Hematopoietic multipotent progenitor cell treated with erythropoietin and hydrocortisone succinate and interleukin-3 and kit ligand, for 15 days (in vitro differentiated cells): ENCODE measurements around the gene AOPEP.

Experiments used
- DNase-seq: peaks from one replicate; pipeline ENCODE4 v3.0.0-alpha.2; 2015; ENCODE audit warnings: low spot score

The AOPEP gene

DNA sequence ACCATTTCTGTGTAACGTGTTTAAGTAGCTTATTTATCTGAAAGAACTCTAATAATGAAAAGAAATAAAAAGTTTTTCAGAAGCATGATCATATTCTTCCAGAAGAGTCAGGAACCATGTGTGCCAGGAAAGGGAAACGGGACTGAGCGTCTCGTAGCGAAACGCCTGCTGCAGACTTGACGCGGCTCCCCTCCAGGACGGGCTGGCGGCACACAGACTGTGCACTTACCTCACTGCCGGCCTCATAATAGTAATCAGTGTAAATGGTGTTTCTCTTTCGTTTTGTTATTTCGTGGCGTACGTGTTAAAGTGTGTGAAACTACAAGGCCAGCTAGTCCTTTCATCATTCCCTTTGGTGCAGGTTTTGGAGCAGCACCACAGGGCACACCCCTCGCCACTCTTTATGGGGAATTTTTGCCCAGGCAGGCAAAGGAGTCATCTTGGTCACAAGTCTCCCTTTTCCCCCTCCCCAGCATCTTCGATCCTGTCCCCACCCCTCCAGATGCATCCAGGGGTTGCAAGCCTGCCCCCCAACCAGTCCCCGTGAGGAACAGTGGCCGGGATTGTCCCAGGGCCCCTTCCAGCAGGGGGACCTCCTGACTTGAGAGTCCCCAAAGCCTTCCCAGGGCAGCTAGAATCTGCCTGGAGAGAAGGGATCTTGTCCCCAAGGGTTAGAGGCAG is 357.9 kb downstream of the AOPEP start:
- no peak for DNase-seq

DNA sequence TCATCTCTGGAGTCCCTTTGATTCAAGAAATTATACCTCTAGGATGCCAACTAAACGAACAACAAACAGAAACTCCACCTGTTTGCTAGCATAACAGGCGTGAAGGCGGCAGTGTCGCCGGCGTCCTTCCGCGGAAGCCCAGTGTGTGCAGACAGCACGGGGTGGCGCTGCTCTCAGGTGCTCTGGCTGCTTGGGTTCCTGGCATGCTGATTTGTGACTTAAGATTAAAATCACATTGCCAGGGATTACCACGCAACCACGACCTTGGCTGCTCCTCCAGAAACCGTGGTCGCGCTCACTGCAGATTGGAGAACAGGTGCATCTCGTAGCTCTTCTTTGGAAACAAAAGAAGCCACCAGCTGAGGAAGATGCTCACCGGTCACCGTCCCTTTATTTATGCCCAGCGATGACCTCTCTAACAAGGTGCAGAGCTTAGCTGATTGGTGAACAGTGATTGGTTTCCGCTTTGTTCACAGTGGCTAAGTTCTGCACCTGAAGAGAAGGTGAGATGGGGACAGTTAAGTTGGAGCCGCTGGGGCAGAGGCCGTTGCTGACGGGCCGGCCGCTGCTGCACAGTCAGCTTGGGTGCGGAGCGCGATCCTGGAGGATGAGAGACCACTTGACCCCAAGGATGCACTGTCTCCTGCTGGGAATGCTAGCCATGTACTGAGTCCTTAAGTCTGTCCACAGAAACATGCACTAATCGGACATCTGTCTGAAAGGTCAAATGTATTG is 358.7 kb downstream of the AOPEP start:
- DNase-seq = no peak

DNA sequence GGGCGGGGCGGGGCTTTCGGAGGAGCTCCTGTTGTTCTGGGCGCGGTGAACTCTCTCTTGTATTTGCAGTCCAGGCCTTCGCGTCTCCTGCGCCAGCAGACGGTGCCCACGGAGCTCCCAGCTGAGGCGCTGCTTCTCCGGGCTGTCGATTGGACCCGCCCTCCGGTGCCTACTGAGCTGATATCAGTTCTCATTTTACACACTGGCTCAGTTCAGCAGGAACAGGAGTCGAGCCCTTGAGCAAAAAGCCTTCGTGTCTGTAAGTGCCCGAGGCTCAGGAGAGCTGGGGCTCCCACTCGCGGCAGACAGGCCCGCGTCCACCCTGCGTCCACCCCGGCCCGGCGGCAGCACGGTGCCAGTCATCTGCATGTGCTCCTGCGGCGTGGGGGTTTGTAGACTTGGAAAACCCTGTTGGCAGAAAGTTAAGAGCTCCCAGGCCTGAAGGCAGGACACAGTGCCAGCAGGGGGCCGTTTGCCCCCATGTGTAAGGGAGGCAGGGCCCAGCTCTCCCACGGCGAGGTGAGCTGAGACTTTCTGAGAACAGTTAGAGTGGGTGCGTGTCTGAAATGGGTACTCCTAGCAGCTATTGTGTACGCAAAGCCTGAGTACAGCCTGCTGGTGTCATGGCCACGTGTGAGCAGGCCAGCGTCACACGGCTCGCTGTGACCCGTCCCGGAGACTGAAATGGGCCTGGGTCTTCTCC is 359.5 kb downstream of the AOPEP start:
- no peak for DNase-seq

DNA sequence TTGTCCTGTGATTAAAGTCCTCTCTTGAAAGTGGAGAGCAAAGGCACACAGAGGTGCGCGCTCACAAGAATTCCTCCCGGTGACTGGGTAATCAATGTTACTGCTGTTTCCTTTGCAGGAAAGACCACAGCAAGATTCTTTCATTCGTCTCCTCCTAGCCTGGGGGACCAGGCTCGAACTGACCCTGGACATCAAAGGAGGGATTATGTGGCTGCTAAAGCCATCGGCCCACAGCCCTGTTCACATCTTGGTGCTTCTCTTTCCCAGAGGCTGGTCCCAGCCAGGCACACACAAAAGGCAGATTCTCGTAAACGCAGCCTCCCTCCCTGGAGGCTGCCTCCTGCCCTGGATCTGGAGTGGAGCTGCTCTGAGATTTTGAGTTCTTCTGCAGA is 360.1 kb downstream of the AOPEP start:
- DNase-seq = no peak

DNA sequence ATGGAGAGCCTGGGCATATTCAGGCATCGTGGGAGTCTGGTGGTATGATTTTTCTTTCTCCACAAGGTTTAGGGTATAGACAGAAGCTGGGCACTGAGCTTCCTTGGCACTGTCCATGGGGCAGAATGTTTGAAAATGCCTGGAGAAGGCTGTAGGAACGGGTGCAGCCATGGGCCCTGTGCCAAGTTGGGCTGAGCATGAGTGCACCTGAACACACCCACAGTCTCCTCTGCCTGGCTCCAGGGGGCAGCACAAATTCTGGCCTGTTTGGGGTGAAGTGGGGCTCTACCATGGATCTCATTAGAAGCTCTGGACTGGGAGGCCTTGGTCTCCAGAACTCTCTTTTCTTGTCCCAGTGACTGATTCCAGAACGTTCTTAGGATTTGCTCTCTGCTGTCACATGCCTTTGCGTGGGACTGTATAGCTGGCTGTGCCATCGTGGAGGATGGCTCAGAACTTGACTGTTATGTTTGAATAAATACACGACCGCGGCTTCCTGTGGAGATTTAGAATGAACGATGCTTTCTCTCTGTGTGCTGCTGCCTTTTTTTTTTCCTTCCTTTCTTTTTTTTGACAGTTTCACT is 361.3 kb downstream of the AOPEP start:
- no peak for DNase-seq

GRCh38 chr9:95088421-95089161 is 362.1 kb downstream of the AOPEP start:
- DNase-seq = no peak

DNA sequence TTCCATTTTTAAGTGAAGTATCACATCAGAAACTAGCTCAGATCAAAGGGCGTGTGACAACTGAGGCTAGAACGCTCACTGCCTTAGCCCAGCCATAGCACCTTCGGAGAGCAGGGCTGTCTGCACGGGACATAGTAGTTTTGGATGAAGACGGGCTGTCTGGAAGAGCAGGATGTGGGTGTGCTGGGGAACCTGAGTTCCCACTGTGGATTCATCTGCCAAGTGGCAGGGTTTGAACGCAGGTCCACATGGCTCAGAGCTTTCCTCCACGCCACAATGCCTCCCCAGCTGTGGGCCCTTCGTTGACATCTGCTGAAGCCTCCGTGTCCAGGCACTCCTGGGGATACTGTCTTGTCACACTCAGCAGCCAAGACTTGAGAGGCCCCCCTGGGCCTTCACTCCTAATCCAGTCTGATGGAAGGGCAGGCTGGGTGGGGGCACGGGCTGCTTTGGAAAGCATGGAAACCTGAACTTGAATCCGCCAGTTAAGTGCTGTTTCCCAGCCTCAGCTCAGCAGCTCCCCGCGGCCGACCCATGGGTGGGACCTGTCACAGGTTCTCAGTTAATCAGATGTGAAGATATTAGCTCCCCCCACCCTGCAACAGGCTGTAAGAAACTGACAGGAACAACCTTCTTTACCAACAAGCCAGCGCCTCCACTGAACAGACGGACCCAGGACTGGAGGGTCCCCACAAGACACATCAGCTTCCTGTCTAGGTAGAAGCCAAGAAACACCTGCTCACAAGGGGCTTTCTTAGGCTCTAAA is 362.9 kb downstream of the AOPEP start:
- no peak for DNase-seq

GRCh38 chr9:95090023-95090791 is 363.7 kb downstream of the AOPEP start:
- DNase-seq = no peak

GRCh38 chr9:95090871-95091577 is 364.5 kb downstream of the AOPEP start:
- DNase-seq = no peak

- DNase-seq = no peak
Measured at GRCh38 chr9:95091601-95092261, 365.2 kb downstream of the AOPEP start.

- no peak for DNase-seq
Measured at GRCh38 chr9:95092262-95093072, 366.0 kb downstream of the AOPEP start.

DNA sequence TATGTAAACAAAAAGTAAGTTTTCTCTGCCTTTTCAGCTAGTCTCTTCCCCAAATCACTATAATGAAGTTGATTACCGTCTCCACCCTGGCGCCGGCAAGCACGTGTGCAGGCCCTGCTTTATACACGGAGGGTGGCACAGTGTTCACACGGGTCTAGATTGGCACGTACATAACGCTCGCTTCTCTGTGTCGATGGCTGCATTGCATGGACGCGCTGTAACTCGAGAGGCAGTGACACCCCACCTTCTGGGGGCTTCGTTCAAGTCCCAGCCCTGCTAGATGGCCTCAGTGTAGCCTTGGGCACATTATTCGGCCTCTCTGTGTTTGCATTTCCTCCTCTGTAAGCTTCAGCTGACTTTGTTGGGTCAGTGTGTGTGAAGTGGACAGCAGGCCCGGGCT is 367.1 kb downstream of the AOPEP start:
- no peak for DNase-seq

DNA sequence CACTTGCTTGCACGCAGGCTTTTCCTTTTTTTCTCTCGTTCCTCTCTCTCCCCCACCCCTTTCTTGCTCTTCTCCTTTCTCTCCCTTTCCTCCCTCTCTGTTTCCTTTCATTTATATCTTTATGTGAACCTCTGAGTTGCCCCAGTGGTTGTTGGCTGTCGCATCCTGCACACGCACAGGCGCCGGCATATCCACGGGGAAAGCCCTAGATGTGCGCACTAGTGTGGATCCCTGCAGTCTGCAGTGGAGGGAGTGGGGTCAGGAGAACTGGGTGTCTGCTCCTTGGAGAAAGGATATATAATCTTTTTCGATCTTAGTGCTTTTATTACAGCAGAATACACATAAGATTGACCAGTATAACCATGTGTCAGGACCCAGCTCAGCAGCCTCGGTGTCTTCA is 367.5 kb downstream of the AOPEP start:
- no peak for DNase-seq

DNA sequence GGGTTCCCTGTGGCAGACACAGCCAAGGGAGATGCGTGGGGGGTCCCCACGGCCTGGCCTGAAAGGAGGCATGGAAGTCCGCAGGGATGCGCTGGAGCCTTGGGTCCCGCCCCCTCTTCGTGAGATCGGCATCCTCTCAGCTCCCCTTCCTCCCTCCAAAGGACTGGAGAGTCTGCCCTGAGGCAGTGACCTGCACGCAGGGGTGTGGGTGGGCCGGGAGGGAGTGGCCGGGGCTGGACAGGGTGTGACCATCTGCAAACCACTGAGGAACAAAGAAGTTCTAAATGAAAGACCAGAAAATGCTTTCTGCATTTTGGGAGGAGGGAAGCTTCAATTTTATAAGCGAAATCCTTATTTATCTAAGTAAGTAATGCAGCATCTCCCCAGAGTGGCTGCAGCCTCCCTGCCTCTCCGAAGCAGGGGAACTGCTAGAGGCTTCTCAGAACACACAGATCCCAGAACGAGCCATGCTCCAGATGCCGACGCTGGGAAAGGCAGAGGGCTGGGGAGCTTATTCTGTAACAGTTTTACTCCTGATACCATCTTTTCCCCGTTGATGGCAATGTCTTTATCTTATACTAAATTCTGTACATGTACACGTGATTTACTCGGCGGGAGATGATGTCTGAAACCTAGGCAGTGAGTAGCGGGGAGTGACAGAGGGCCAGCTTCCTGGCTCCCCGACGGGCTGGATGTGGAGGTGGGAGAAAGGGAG is 369.3 kb downstream of the AOPEP start:
- no peak for DNase-seq

- no peak for DNase-seq
Measured at GRCh38 chr9:95096381-95096780, 369.9 kb downstream of the AOPEP start.

- no peak for DNase-seq
Measured at GRCh38 chr9:95096807-95097206, 370.3 kb downstream of the AOPEP start.

DNA sequence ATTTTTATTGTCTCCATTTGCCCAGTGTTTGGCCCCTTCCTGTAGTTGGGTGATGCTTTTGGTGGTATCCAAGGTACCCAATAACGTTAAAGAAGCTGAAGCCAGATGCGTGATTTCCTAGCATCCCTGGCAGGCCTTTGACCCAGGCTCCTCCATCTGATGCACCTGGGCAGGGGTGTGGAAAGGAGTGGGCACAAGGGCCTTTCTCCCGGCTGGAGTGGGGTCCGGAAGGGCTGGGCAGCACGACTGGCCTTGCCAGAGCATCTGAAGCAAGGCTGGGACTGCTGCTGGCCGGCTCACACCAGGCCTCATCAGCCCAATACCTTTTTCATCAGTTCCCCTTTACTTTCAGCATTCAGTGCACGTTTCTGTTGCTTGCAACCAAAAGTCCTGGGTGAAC is 370.8 kb downstream of the AOPEP start:
- DNase-seq = no peak

DNA sequence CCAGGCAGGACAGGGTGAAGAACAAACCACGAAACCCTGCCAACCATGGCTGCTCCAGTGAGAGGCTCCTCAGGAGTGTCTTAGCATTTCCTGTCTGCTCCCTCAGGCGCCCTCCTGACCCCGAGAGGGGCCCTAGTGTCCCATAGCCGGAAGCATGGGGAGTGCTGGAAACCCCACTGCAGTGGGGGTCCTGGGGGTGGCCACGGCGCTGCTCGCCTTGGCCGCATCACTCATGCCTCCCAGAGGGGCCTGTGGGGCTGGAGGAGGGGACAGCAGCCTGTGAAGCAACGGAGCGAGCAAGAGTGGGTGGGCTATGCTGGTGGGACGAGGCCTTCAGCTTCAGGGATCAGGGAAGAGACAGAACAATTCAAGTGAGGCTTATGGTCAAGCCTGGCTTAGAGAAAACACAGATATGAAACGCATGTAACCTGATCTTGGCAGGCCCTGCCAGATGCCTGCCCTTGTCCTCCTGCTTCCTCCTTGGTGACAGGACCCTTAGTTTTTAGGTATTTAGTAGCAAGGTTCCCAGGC is 372.0 kb downstream of the AOPEP start:
- DNase-seq = no peak
